Measurements from ENCODE around the gene FXYD4. TPM values are rescaled to one million over a fixed set of nuclear protein-coding genes. Genes with fewer than 3 reads are reported as not detected.

Gene FXYD4
- total RNA-seq, 1 donor from 2014 or later, result not detected

GRCh38 chr10:43407576-43408330 lies 36.3 kb downstream of the FXYD4 start:
- Mint-ChIP-seq H3K36me3 (ENCODE audit: low read depth) (peaks cover 29% of the 10 kb centered on the region), H3K4me3 (peak overlapping the region; percentile 95), H3K27me3 (no peaks in the 10 kb centered on the region), H3K9me3 (no peaks in the 10 kb centered on the region), H3K27ac (peak overlapping the region; percentile 98), H3K4me1 (peaks cover 46% of the 10 kb centered on the region)
- DNase-seq (peak; percentile 75), ATAC-seq (ENCODE audit: low read depth) (peak; percentile 35)
- TF ChIP-seq, protein P1, sequence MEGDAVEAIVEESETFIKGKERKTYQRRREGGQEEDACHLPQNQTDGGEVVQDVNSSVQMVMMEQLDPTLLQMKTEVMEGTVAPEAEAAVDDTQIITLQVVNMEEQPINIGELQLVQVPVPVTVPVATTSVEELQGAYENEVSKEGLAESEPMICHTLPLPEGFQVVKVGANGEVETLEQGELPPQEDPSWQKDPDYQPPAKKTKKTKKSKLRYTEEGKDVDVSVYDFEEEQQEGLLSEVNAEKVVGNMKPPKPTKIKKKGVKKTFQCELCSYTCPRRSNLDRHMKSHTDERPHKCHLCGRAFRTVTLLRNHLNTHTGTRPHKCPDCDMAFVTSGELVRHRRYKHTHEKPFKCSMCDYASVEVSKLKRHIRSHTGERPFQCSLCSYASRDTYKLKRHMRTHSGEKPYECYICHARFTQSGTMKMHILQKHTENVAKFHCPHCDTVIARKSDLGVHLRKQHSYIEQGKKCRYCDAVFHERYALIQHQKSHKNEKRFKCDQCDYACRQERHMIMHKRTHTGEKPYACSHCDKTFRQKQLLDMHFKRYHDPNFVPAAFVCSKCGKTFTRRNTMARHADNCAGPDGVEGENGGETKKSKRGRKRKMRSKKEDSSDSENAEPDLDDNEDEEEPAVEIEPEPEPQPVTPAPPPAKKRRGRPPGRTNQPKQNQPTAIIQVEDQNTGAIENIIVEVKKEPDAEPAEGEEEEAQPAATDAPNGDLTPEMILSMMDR (IDR thresholded peaks at IDR 0.05), result no peak
- ChIA-PET CTCF (interaction anchor here (1.0 to 1.8 kb wide), 3 partner anchors 11 to 20 kb away, joined by 3 to 5 read pairs (median 4); no protein-coding TSS in a partner anchor), POLR2A (interaction anchor here (0.7 to 5.3 kb wide), 14 partner anchors 12 to 626 kb away, joined by 3 to 128 read pairs (median 6); partner anchors contain the start of genes BMS1, ZNF239 and ZNF487)
- intact Hi-C loops (cut with micrococcal nuclease), result loop anchor here (1.0 to 5.0 kb wide), 7 partner anchors 10 to 855 kb away; partner anchors contain the start of genes CSGALNACT2, ZNF239, ZNF32 and ZNF33B

DNA sequence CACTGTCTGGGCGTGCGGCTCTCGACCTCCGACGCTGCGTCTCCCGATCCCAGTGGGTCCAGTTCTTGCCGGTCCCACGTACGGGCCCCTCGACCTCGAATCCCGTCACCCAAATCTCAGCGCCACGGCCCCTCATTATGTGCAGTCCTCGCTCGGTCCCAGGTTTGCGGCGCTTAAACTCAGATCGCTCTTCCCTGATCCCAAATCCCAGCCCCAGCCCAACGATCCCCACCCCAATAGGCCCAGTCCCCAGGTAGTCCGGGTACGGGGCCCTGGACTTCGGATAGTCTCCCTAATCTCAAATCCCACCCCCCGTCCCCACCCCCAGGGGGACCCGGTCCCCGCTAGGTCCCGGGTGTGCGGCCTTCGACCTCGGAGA lies 36.9 kb downstream of the FXYD4 start:
- Mint-ChIP-seq H3K9me3 (no peaks in the 10 kb centered on the region), H3K4me1 (peaks cover 41% of the 10 kb centered on the region), H3K36me3 (ENCODE audit: low read depth) (peaks cover 24% of the 10 kb centered on the region), H3K27ac (peak overlapping the region; percentile 98), H3K4me3 (peak overlapping the region; percentile 95), H3K27me3 (no peaks in the 10 kb centered on the region)
- DNase-seq (no peak), ATAC-seq (ENCODE audit: low read depth) (no peak)
- CTCF ChIA-PET, result interaction anchor here (1.3 to 1.8 kb wide), 2 partner anchors 12 to 19 kb away, joined by 4 to 5 read pairs; no protein-coding TSS in a partner anchor
- intact Hi-C loops (cut with micrococcal nuclease), result loop anchor here (1.0 to 5.0 kb wide), 5 partner anchors 46 to 856 kb away; partner anchors contain the start of genes ZNF239, ZNF32 and ZNF33B
- TF ChIP-seq, protein P1 (IDR thresholded peaks at IDR 0.05), result no peak
- POLR2A ChIA-PET, result interaction anchor here (0.8 to 5.3 kb wide), 11 partner anchors 11 to 626 kb away, joined by 3 to 128 read pairs (median 6); partner anchors contain the start of genes BMS1, ZNF239 and ZNF487

DNA sequence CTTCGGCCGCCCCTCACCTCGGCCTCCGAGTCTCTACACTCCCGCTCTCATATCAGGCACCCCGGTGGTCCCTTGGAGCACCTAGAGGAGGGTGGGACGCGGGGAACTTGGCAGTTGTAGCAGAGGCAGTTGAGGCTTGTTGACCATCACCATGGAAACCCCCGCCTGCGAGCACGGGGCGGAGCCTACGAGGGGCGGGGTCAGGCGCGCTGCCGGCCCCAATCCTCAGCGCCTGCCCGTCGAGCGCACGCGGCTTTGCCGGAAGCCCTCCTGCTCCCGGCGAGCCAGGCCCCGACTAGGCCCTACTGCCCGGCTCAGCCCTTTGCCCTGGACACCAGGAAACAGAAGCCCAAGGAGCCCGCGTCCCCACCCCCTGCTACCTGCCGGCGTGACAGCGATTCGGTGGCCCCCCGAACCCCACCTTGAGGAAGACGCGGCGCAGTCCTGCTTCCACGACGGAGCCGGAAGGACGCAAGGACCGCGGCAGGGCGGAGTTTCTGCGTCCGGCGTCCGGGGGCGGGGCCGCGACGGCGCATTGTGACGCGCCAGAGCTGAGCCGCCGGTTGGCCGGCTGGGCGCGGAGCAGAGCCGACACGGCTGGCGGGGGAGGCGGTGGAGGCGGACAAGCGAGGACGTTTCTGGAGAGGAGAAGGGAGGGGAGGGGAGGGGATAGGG lies 37.4 kb downstream of the FXYD4 start, which contains the start of gene HNRNPF:
Gene HNRNPF, minus strand, starts transcription at position 477 of the 675 bp plus-strand sequence. CDS start 21,302 bp downstream, outside the sequence.
- intact Hi-C loops (cut with micrococcal nuclease), result loop anchor here (1.0 to 5.0 kb wide), 7 partner anchors 11 to 856 kb away; partner anchors contain the start of genes ZNF239, ZNF32 and ZNF33B
- CTCF ChIA-PET, result interaction anchor here (1.8 kb wide), 1 partner anchor 12 kb away, joined by 5 read pairs; no protein-coding TSS in a partner anchor
- H3K4me3 Mint-ChIP-seq, result peak within 1 kb of the TSS; percentile 95
- H3K27ac Mint-ChIP-seq, result peak within 1 kb of the TSS; percentile 98
- POLR2A ChIA-PET, result interaction anchor here (0.5 to 5.3 kb wide), 21 partner anchors 8 to 655 kb away, joined by 3 to 128 read pairs (median 8); partner anchors contain the start of genes BMS1, CSGALNACT2, ZNF32 and ZNF487
- H3K36me3 Mint-ChIP-seq (ENCODE audit: low read depth), result peaks cover 21% of the 10 kb centered on the region
- ATAC-seq (ENCODE audit: low read depth) (peak; percentile 74), DNase-seq (peak; percentile 97)
- TF ChIP-seq, protein P1 (IDR thresholded peaks at IDR 0.05), result no peak
- no peaks in the 10 kb centered on the region for H3K9me3 Mint-ChIP-seq
- H3K4me1 Mint-ChIP-seq, result peaks cover 35% of the 10 kb centered on the region
- no peaks in the 10 kb centered on the region for H3K27me3 Mint-ChIP-seq

GRCh38 chr10:43409385-43410109 lies 38.1 kb downstream of the FXYD4 start:
- Mint-ChIP-seq H3K4me3 (peak overlapping the region; percentile 95), H3K4me1 (peaks cover 28% of the 10 kb centered on the region), H3K9me3 (no peaks in the 10 kb centered on the region), H3K27ac (peak overlapping the region; percentile 98), H3K36me3 (ENCODE audit: low read depth) (peaks cover 16% of the 10 kb centered on the region), H3K27me3 (no peaks in the 10 kb centered on the region)
- intact Hi-C loops (cut with micrococcal nuclease), result loop anchor here (1.0 to 5.0 kb wide), 5 partner anchors 11 to 857 kb away; partner anchors contain the start of genes ZNF239 and ZNF32
- ChIA-PET POLR2A (interaction anchor here (0.5 to 5.3 kb wide), 19 partner anchors 9 to 656 kb away, joined by 3 to 128 read pairs (median 8); partner anchors contain the start of genes CSGALNACT2, ZNF32 and ZNF487), CTCF (no interaction called here)
- peak; percentile 2 for ATAC-seq (ENCODE audit: low read depth)
- TF ChIP-seq, protein P1 (IDR thresholded peaks at IDR 0.05), result no peak
- peak; percentile 43 for DNase-seq
